Bronchial epithelial cell (primary cell): Measurements from ENCODE around the gene HEG1. TPM values are rescaled to one million over a fixed set of nuclear protein-coding genes. Genes with fewer than 3 reads are reported as not detected.
"Not testable (repeated sequence)": the region's sequence is repeated elsewhere in the genome, so short reads cannot be mapped to it uniquely, and the experiment has no call there.

Source experiments
- DNase-seq: peaks from one replicate; pipeline ENCODE4 v3.0.0-alpha.2; 2010; ENCODE audit warnings: low read depth
- FAIRE-seq: peaks from 2 replicates; lab custom pipeline; 2011; peaks lifted over from hg19 to GRCh38; lab: Jason Lieb, UNC
- H3K27me3 ChIP-seq: 2 replicates; pipeline ENCODE4 v1.5.1; 2011; ENCODE audit warnings: low read length; ENCODE audit not compliant: control insufficient read depth, insufficient read depth
- H3K36me3 ChIP-seq: 2 replicates; pipeline ENCODE4 v1.5.1; 2011; ENCODE audit warnings: low read length; ENCODE audit not compliant: control insufficient read depth, insufficient read depth
- H3K4me3 ChIP-seq: 2 replicates; pipeline ENCODE4 v1.5.1; 2011; ENCODE audit warnings: mild to moderate bottlenecking, low read depth, low read length, control low read depth
- CTCF ChIP-seq: IDR thresholded peaks from 2 replicates; pipeline ENCODE4 v1.5.1; 2011; ENCODE audit warnings: mild to moderate bottlenecking, moderate library complexity, low read length, control low read depth, inconsistent platforms; ENCODE audit not compliant: insufficient read depth, severe bottlenecking
- total RNA-seq: library from RNA; depleted of rRNA; stranded (reverse); fragments of >200 nt; gene quantifications from 2 replicates; pipeline ENCODE4 v1.2.1, GENCODE V29; 2014

HEG1 gene
- total RNA-seq, 1 donor from 2014 or later, result 7.1 TPM

DNA sequence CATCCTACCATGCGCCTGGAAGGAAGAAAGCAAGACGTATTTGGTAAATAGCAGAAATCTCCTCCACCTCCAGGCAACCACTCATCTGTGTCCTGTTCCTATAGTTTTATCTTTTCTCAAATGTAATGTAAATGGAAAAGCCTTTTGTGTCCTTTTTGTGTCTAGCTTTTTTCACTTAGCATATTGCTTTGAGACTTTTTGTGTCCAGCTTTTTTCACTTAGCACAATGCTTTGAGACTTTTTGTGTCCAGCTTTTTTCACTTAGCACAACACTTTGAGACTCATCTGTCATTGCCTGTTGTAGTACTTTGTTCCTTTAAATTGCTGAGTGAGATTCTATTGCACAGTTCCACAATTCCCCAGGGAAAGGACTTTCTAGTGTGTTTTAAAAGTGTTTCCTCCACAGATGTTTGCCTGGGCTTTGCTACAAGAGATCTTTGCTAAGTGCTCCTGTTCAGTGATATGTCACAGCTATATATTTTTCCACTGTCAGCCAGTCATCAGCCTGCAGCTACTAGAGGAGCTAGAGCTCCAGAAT, 93.3 kb downstream of the HEG1 start:
- no peaks in the 10 kb centered on the region for H3K27me3 ChIP-seq
- H3K4me3 ChIP-seq, result no peak overlapping the region
- DNase-seq (no peak), FAIRE-seq (no peak)
- H3K36me3 ChIP-seq, result no peaks in the 10 kb centered on the region
- TF ChIP-seq CTCF, result no peak

GRCh38 chr3:124960698-124961097, 95.1 kb downstream of the HEG1 start:
- DNase-seq (no peak), FAIRE-seq (no peak)
- H3K36me3 ChIP-seq, result no peaks in the 10 kb centered on the region
- TF ChIP-seq CTCF, result no peak
- no peaks in the 10 kb centered on the region for H3K27me3 ChIP-seq
- no peak overlapping the region for H3K4me3 ChIP-seq

- H3K27me3 ChIP-seq, result no peaks in the 10 kb centered on the region
- no peak overlapping the region for H3K4me3 ChIP-seq
- DNase-seq (no peak), FAIRE-seq (no peak)
- no peak for TF ChIP-seq CTCF
- no peaks in the 10 kb centered on the region for H3K36me3 ChIP-seq
Observed at GRCh38 chr3:124960105-124960504, 95.7 kb downstream of the HEG1 start.

DNA sequence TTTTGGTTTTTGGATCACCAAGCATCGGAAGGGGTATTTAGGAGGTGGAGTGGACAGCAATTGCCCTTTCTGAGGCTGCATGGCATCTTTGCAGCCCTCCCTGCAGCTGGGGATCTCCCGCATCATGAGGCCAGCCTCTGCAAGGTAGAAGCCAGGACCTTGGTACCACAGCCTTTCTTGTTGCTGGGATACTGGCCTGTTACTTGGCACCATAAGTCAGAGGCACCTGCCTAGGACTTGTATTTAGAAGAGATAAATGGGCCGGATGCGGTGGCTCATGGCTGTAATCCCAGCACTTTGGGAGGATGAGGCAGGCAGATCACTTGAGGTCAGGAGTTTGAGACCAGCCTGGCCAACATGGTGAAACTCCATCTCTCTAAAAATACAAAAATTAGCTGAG, 97.8 kb downstream of the HEG1 start:
- H3K4me3 ChIP-seq, DNase-seq, FAIRE-seq, H3K27me3 ChIP-seq, H3K36me3 ChIP-seq: not testable (repeated sequence)

DNA sequence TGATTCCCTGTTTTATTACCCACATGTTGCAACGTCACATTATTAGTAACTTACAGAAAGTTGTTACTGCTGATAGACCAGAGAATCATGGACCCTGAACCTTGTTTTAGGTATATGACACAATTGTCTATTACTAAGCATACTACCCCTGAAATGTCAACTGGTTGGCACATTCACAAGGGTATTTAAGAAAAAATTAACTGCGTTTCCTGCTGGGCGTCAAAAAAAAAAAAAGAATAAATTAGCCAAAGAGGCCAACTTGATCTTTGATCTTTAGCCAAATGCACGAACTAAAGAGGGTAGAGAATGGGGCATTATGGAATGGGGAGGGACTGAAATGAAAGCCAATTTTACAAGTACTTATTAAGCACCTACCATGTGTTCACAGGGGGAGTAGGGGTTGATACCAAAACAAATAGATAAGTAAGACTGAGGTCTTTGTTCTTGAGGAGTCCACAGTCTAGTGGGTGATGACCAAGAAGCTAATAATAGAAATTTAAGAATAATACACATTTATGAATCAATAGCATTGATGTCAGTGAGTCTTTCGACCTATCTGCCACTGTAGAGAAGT, 103.4 kb downstream of the HEG1 start:
- DNase-seq, result no peak
- Histone ChIP-seq H3K4me3 (no peak overlapping the region), H3K27me3 (no peaks in the 10 kb centered on the region), H3K36me3 (no peaks in the 10 kb centered on the region)
- no peak for TF ChIP-seq CTCF
- no peak for FAIRE-seq

DNA sequence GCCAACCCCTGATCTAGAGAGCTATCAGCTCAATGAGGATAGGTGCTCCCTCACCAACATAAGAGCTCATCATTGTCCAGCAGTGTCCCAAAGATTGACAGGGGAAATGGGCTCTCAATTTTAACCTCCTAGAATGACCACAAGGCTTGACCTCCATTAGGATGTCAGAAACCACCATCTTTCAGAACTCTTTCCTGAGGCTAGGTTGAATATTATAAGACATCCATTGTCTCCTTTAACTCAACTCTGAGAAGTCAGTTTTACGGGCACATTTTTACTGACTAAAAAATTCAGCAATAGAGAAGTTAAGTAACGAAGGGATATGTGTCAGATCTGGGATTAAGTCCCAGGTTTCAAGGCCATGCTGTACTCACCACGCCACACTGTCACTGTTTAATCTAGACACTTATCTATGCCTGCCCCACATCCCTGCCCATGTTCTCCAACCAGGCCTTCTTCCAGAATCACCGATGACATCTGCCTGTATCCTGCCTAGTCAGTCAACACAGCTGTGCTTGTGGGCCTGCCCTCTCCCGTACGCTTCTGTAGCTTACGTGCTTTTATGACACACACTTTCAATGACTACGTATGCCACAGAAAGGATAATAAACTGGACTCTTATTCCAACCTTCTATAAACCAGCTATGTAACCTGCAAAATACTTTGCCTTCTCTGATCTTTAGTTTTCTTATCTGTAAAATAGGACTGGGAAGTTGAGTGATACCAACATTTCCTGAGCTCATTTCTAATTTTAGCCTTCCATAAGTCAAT, 104.1 kb downstream of the HEG1 start:
- DNase-seq (peak; percentile 77), FAIRE-seq (no peak)
- Histone ChIP-seq H3K27me3 (no peaks in the 10 kb centered on the region), H3K4me3 (no peak overlapping the region), H3K36me3 (no peaks in the 10 kb centered on the region)
- no peak for TF ChIP-seq CTCF
